Ishikawa (cell line): ENCODE data around the gene SHISA9.

Experiments used
- CEBPB ChIP-seq: IDR thresholded peaks from 2 replicates; pipeline ENCODE4 v1.6.1; 2012
- CREB1 ChIP-seq: IDR thresholded peaks from 2 replicates; pipeline ENCODE4 v1.6.1; 2012; ENCODE audit warnings: low read depth
- EGR1 ChIP-seq: IDR thresholded peaks from 2 replicates; pipeline ENCODE4 v1.6.1; 2012
- EP300 ChIP-seq: IDR thresholded peaks from 2 replicates; pipeline ENCODE4 v1.6.1; 2012; ENCODE audit warnings: borderline replicate concordance
- FOXM1 ChIP-seq: IDR thresholded peaks from 2 replicates; pipeline ENCODE4 v1.6.1; 2012; ENCODE audit warnings: low read depth, borderline replicate concordance
- NFIC ChIP-seq: IDR thresholded peaks from 2 replicates; pipeline ENCODE4 v1.6.1; 2012
- RAD21 ChIP-seq: IDR thresholded peaks from 2 replicates; pipeline ENCODE4 v1.6.1; 2012; ENCODE audit warnings: low read depth
- REST ChIP-seq: IDR thresholded peaks from 2 replicates; pipeline ENCODE4 v1.6.1; 2012; ENCODE audit warnings: low read depth, mild to moderate bottlenecking
- TAF1 ChIP-seq: IDR thresholded peaks from 2 replicates; pipeline ENCODE4 v1.6.1; 2012; ENCODE audit warnings: low read depth, mild to moderate bottlenecking
- TCF12 ChIP-seq: IDR thresholded peaks from 2 replicates; pipeline ENCODE4 v1.6.1; 2012; ENCODE audit warnings: low read depth
- TEAD4 ChIP-seq: IDR thresholded peaks from 2 replicates; pipeline ENCODE4 v1.6.1; 2012
- USF1 ChIP-seq: IDR thresholded peaks from 2 replicates; pipeline ENCODE4 v1.6.1; 2012
- YY1 ChIP-seq: IDR thresholded peaks from 2 replicates; pipeline ENCODE4 v1.6.1; 2012; ENCODE audit warnings: low read depth
- ZBTB7A ChIP-seq: IDR thresholded peaks from 2 replicates; pipeline ENCODE4 v1.6.1; 2012; ENCODE audit warnings: low read depth
- TF ChIP-seq, protein P1 (sequence below): IDR thresholded peaks from 2 replicates; pipeline ENCODE4 v1.6.1; 2012

SHISA9 gene

GRCh38 chr16:12899529-12900143 lies 1.8 kb upstream of the SHISA9 start:
- TF ChIP-seq NFIC (peak; percentile 54), RAD21 (no peak)

GRCh38 chr16:12900156-12900555 lies 1.2 kb upstream of the SHISA9 start:
- TF ChIP-seq TAF1 = no peak
- no peak for TF ChIP-seq EGR1
- TF ChIP-seq FOXM1 = no peak
- TF ChIP-seq YY1 = no peak
- no peak for TF ChIP-seq ZBTB7A

DNA sequence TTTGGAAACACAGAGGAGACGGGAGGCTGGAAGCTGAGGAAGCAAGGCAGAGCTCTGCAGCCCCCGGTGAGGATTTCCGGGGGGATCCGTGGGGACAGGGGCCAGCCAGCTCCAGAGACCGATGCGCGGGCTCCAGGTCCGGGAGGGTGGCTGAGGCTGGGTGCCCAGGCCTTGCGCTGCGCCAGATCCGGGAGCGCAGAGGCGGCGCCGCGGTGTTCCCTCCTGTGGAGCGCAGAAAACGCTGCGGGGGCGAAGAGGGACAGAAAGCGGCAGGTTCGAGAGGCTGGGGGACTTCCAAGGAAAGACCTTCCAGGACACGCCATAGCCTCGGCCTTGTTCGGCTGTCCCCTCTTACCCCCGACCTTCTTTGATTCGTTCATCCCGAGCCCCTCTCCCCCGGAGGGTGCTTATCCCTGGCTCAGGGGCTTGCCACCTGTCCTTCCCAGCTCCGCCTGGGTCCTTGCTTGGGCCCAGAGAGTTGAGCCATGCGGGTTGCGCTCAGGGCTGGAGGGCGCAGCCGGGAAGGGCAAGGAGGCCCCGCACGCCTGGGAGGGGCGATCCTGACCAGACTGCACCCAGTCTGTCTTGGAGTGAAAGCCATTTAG lies 697 bp upstream of the SHISA9 start:
- TF ChIP-seq, protein P1, sequence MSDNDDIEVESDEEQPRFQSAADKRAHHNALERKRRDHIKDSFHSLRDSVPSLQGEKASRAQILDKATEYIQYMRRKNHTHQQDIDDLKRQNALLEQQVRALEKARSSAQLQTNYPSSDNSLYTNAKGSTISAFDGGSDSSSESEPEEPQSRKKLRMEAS = no peak
- TF ChIP-seq USF1 = no peak

DNA sequence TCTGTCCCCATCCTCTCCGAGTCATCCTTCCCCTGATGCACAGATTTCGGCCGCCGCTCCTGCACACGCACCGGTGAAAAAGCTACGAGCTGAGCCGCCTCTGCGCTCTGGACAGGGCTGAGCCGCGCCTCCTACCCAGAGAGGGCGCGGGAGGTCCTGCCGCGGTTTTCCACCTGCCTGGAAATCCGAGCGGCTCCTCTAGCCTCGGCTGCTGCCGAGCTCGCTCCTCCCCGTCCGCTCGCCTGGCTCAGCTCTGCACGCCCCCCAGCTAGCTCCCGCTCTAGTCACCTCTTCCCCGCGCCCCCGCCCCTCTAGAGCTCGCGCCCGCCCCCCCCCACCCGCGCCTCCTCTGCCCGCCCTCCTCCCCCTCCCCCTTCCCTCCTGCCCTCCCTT lies 198 bp upstream of the SHISA9 start:
- TF ChIP-seq FOXM1 (no peak), TEAD4 (no peak), EP300 (no peak), EGR1 (no peak), NFIC (no peak), TAF1 (no peak), CEBPB (no peak), ZBTB7A (no peak), YY1 (no peak), CREB1 (no peak), RAD21 (no peak), REST (no peak), USF1 (no peak), TCF12 (no peak)
- TF ChIP-seq, protein P1 = no peak

DNA sequence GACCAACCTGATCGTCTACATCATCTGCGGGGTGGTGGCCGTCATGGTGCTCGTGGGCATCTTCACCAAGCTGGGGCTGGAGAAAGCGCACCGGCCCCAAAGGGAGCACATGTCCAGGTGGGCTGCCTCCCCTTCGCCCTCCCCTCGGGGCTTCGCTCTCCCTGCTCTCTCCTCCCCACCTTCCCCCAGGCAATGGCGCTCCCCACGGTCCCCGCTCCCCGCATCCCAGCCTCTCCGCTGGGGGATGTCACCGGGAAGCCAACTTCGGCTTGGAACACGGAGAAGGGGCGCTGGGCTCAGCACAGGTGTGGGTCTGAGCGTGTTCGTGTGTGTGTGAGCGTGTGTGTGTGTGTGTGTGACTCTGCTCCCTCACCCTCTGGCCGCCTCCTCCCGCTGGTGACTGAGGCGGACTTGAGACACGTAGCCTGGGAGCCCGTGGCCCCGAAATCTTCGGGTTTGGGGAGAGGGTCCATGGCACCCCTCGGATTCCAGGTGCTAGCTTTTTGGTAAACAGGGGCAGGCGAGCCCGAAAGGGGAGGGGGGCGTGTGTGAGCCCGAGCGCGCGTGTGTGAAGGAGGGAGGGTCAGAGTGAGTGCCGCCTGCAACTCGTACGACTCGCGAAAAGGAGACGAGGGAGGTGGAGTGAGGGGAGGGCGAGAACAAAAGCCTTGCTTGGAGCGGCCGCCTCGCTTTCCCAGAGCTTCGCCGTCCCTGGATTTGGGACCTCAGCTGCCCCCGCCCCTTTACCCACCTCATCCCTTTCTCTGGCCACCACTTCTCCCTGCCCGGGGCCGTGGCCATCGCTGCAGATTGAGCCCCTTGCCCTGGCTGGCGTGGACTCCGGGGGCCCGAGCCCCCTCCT lies 1.3 kb downstream of the SHISA9 start:
- no peak for TF ChIP-seq CREB1
- TF ChIP-seq YY1 = no peak
- TF ChIP-seq NFIC = no peak
- TF ChIP-seq, protein P1 = no peak
- TF ChIP-seq TAF1 = no peak
- no peak for TF ChIP-seq TEAD4
- TF ChIP-seq USF1 = no peak

DNA sequence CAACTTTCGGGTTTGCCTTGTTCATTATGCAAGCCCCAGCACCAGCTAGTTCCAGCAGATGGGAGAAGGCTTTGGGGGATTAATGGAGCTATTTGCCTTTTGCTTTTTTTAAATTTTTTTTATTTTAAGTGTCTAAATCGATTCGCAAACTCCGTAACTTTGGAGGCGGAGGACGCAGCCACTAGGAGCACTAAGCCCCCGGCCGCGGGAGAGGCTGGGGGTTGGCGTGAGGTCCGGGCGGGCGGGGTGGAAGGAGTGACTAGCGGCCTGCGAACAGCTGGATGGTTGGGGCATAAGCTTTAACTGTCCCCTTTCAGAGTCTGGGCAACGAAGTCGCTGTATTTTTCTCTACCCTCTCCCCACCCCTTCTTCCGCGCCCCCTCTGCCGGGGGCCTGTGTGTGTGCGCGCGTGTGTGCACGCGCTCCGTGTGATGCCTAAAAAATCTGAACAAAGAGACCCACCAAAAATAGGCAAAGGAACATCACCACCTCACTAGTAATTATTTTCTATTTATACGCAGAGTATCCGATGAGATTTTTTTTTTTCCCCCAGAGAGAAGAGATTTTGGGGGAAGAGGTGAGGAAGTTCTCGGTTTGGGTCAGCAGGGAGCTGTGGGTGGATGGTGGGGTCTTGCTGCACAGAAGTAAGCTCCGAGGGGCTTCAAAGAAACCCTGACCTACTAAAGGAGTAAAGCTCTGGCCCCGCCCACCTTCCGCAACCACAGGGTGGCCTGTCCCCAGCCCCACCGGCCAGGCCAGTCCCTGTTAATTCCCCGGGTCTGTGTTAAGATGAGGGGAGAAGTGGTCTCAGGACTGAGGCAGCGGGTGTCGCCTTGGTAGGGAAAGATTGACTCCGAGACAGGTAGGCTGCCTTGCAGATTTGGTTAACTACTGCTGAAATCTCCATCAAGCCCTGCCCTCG lies 2.3 kb downstream of the SHISA9 start:
- TF ChIP-seq FOXM1 = no peak
- TF ChIP-seq RAD21 = no peak
- TF ChIP-seq TEAD4 = no peak
- TF ChIP-seq ZBTB7A = no peak
- no peak for TF ChIP-seq YY1
- no peak for TF ChIP-seq EGR1
- no peak for TF ChIP-seq USF1
- TF ChIP-seq CREB1 = no peak
- no peak for TF ChIP-seq REST
